Nephron (organoid): ENCODE measurements around the gene AOPEP.

ENCODE experiments used
- H3K27ac Mint-ChIP-seq, 3 experiments: 2 replicates each; pipeline ENCODE4 v1.8.0; 2020; ENCODE audit warnings: mixed read lengths in 3 of 3, mild to moderate bottlenecking in 2 of 3, moderate library complexity in 1 of 3
- H3K27me3 Mint-ChIP-seq: 2 replicates; pipeline ENCODE4 v1.8.0; 2021; ENCODE audit warnings: low read depth, mild to moderate bottlenecking, moderate library complexity, mixed read lengths
- H3K36me3 Mint-ChIP-seq: 2 replicates; pipeline ENCODE4 v1.8.0; 2020; ENCODE audit warnings: low read depth, mixed read lengths
- H3K4me1 Mint-ChIP-seq: 2 replicates; pipeline ENCODE4 v1.8.0; 2020; ENCODE audit warnings: mixed read lengths
- H3K4me3 Mint-ChIP-seq, 3 experiments: 2 replicates each; pipeline ENCODE4 v1.8.0; 2020; ENCODE audit warnings: mild to moderate bottlenecking in 3 of 3, mixed read lengths in 3 of 3, moderate library complexity in 2 of 3
- H3K9me3 Mint-ChIP-seq: 2 replicates; pipeline ENCODE4 v1.8.0; 2020; ENCODE audit warnings: mixed read lengths
- TF ChIP-seq, protein P1 (sequence below), 3 experiments: fragments of 200-600 bp; sonication (generic); IDR thresholded peaks; one replicate each; pipeline ENCODE4 v1.5.0; 2021; ENCODE audit warnings: antibody characterized with exemption in 3 of 3; ENCODE audit not compliant: unreplicated experiment in 3 of 3

Gene AOPEP

DNA sequence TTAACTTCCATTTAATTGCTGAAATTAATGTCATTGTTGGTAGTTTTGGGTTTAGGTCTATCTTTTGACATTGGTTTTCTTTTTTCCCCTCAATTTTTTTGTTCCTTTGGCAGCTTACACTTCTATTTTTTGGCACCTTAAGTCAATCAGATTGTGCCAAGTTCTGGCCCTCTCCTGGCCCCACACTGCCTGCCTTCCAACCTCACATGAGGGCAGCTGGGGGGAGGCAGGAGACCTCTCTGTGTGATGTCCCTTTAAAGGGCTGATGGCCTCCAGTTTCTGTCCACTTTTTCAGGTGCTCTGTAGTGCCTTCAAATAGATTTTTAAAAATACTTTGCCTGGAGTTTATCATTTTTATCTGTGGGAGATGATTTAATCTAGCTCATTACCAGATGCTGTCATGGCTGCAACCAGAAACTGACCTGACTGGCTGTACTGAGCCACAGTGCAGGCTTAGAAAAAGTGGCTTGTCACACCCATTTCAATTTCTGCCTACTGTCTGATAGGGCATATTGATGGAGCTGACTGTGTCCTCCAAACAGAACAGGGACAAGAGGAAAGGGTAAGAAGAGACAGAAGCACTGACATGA is 394.4 kb downstream of the AOPEP start:
- H3K9me3 Mint-ChIP-seq = no peaks in the 10 kb centered on the region
- TF ChIP-seq, protein P1, sequence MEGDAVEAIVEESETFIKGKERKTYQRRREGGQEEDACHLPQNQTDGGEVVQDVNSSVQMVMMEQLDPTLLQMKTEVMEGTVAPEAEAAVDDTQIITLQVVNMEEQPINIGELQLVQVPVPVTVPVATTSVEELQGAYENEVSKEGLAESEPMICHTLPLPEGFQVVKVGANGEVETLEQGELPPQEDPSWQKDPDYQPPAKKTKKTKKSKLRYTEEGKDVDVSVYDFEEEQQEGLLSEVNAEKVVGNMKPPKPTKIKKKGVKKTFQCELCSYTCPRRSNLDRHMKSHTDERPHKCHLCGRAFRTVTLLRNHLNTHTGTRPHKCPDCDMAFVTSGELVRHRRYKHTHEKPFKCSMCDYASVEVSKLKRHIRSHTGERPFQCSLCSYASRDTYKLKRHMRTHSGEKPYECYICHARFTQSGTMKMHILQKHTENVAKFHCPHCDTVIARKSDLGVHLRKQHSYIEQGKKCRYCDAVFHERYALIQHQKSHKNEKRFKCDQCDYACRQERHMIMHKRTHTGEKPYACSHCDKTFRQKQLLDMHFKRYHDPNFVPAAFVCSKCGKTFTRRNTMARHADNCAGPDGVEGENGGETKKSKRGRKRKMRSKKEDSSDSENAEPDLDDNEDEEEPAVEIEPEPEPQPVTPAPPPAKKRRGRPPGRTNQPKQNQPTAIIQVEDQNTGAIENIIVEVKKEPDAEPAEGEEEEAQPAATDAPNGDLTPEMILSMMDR (IDR thresholded peaks at IDR 0.05; ENCODE audit: unreplicated experiment in 3 of 3) = no peak
- H3K27ac Mint-ChIP-seq = peak overlapping the region in 1 of 3 experiments; percentile 50
- H3K36me3 Mint-ChIP-seq = peaks cover 9% of the 10 kb centered on the region
- peaks cover 30% of the 10 kb centered on the region for H3K4me1 Mint-ChIP-seq
- no peaks in the 10 kb centered on the region for H3K27me3 Mint-ChIP-seq
- no peak overlapping the region for H3K4me3 Mint-ChIP-seq

DNA sequence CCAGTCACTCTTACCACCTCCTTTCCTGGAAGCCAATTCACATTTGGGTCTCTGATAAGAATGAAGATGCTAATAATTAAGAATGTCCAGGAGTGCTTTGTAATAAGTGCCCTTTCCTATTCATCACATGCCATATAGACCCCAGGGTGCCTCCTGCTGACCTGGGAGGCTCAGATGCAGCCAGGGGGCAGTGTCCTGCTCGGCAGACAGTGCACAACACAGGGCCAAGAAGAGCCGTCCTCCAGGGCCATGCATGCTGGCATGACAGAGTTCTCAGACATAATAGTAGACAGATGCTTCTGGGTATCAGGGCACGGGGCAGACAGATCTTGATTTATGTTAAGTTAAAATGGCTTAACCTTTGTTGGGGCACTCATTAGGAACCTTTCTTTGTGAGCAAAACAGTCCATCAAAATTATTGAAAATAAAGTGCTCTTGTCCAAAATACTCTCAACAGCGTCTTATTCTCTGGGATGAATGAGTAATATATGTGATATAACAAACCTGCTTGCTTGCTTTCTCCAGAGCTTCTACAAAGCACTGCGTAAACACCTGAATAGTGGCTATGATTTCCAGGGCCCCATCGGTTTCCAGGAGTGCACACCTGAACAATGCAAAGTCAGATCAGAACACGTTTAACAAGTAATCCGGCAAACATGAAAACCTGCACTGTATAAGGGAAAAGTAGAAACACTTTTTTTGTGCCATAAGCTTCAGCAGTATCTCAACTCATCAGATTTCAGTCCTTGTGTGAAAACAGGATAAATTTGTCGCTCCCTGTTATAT is 398.3 kb downstream of the AOPEP start:
- Mint-ChIP-seq H3K9me3 (no peaks in the 10 kb centered on the region), H3K27ac (peak overlapping the region in 1 of 3 experiments; percentile 34), H3K36me3 (peaks cover 9% of the 10 kb centered on the region), H3K27me3 (no peaks in the 10 kb centered on the region), H3K4me3 (no peak overlapping the region), H3K4me1 (peaks cover 28% of the 10 kb centered on the region)
- TF ChIP-seq, protein P1 (IDR thresholded peaks at IDR 0.05; ENCODE audit: unreplicated experiment in 3 of 3) = peak in 1 of 3 experiments; percentile 28

DNA sequence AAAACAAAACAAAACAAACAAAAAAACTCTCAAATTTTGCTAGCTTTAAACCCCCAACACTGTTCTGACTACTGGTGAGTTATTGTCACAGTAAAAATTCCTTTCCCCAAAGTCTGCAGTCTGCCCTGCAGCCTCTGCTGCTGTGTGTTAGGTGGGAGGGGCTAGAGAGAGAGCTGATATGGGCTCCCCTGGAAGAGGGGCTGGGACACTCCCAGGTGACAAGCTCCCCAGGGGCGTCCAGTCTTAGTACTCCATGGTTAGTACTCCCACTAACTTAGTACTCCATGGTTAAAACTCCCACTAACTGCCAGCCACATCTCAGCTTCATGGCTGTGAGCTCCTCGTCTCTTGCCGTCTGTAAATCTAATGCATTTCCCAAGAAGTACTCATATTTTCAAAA is 399.2 kb downstream of the AOPEP start:
- TF ChIP-seq, protein P1 (IDR thresholded peaks at IDR 0.05; ENCODE audit: unreplicated experiment in 3 of 3) = peak in 1 of 3 experiments; percentile 8
- Mint-ChIP-seq H3K27me3 (no peaks in the 10 kb centered on the region), H3K9me3 (no peaks in the 10 kb centered on the region), H3K36me3 (peaks cover 9% of the 10 kb centered on the region), H3K4me1 (peaks cover 36% of the 10 kb centered on the region), H3K27ac (peak overlapping the region in 2 of 3 experiments; percentile 14 to 58), H3K4me3 (no peak overlapping the region)

DNA sequence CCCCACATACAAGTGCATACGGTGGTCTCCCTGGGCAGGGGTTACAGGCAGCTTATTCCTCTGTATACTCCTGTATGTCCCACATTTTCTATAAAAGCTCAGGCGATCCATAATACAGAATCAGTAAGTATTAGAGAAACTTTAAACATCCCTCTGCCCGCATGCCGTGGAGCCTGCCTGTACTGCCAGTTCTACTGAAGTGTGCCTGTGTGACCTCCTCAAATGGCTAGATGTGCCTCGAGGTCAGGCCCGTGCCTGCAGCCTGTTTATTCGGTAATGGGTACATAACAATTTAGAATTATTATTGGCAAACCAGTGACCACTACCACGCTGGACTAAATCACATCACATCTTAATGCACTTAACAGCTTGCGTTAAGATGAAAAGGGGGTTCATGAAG is 400.2 kb downstream of the AOPEP start:
- Mint-ChIP-seq H3K4me3 (no peak overlapping the region), H3K27ac (peak overlapping the region in 1 of 3 experiments; percentile 58), H3K27me3 (no peaks in the 10 kb centered on the region), H3K4me1 (peaks cover 34% of the 10 kb centered on the region), H3K36me3 (peaks cover 9% of the 10 kb centered on the region), H3K9me3 (no peaks in the 10 kb centered on the region)
- TF ChIP-seq, protein P1 (IDR thresholded peaks at IDR 0.05; ENCODE audit: unreplicated experiment in 3 of 3) = no peak

DNA sequence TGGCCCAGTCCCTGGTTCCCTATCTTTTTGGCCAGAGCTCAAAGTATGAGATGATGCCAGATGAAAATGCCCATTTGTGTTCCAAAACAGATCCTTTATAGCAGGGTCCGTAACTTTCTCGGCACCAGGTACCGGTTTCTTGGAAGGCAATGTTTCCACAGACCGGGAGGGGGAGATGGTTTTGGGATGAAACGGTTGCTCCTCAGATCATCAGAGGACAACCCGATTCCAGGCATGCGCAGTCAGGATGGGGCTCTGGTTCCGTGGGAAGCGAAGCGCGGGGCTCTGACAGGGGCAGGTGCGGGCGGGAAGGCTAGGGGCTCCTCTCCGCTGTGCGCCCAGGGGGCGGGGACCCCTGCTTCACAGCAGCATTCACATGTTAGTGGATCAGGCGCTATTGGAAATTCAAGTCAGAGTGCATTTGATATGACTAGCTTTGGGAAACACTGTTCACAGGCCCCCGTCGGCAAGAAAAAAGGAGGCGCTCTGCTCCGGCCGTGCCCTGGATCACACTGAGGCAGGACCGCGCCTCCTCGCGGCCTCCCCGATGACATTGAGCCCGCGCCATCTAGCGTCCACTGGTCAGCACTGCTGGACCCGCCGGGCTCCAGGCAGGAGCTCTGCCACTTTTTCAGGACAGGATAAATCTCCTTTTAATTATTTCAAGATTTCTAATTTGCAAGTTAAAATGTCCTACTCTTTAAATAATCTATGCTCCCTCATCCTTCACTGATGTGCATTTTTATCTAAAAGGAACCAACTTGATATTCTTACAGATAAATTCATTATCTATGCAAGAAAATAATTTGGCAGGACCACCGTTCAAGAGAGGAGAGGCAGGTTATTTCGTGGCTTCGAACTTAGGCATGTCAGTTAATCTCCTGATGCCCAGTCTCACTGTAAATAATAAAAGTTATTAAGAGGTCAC is 401.0 kb downstream of the AOPEP start:
- H3K4me3 Mint-ChIP-seq = peak overlapping the region; percentile 69 to 75 (median 69)
- no peaks in the 10 kb centered on the region for H3K9me3 Mint-ChIP-seq
- TF ChIP-seq, protein P1 (IDR thresholded peaks at IDR 0.05; ENCODE audit: unreplicated experiment in 3 of 3) = peak; percentile 95 to 97 (median 96)
- peak overlapping the region in 2 of 3 experiments; percentile 17 to 30 for H3K27ac Mint-ChIP-seq
- H3K36me3 Mint-ChIP-seq = peaks cover 6% of the 10 kb centered on the region
- H3K27me3 Mint-ChIP-seq = no peaks in the 10 kb centered on the region
- H3K4me1 Mint-ChIP-seq = peaks cover 34% of the 10 kb centered on the region
